Trophoblast cell (in vitro differentiated cells and primary cell): ENCODE measurements around the gene TUBGCP5.

Experiments used
- DNase-seq, 2 donors: peaks; one replicate each; pipeline ENCODE4 v3.0.0-alpha.2; 2016
- H2AFZ ChIP-seq: 2 replicates; pipeline ENCODE4 v1.6.1; 2013; ENCODE audit warnings: low read length, moderate library complexity, mild to moderate bottlenecking; ENCODE audit not compliant: insufficient read depth, poor library complexity
- H2AK5ac ChIP-seq: 2 replicates; pipeline ENCODE4 v1.6.1; 2013; ENCODE audit warnings: mild to moderate bottlenecking, low read length
- H2BK120ac ChIP-seq: 2 replicates; pipeline ENCODE4 v1.6.1; 2013; ENCODE audit warnings: low read length, mild to moderate bottlenecking, moderate library complexity; ENCODE audit not compliant: insufficient read depth, poor library complexity
- H2BK12ac ChIP-seq: 2 replicates; pipeline ENCODE4 v1.6.1; 2013; ENCODE audit warnings: mild to moderate bottlenecking, low read length, moderate library complexity
- H2BK5ac ChIP-seq: 2 replicates; pipeline ENCODE4 v1.6.1; 2013; ENCODE audit warnings: low read length, low read depth, moderate library complexity, mild to moderate bottlenecking; ENCODE audit not compliant: poor library complexity
- H3K14ac ChIP-seq: 2 replicates; pipeline ENCODE4 v1.6.1; 2013; ENCODE audit warnings: mild to moderate bottlenecking, low read length
- H3K18ac ChIP-seq: 2 replicates; pipeline ENCODE4 v1.6.1; 2013; ENCODE audit warnings: mild to moderate bottlenecking, low read length
- H3K23ac ChIP-seq: 2 replicates; pipeline ENCODE4 v1.6.1; 2013; ENCODE audit warnings: low read length
- H3K27ac ChIP-seq: 2 replicates; pipeline ENCODE4 v1.5.1; 2013; ENCODE audit warnings: low read depth, mild to moderate bottlenecking, inconsistent platforms, low read length, moderate library complexity
- H3K27me3 ChIP-seq: 2 replicates; pipeline ENCODE4 v1.6.1; 2013; ENCODE audit warnings: inconsistent platforms, mild to moderate bottlenecking, low read length, moderate library complexity; ENCODE audit not compliant: insufficient read depth
- H3K36me3 ChIP-seq, 2 experiments: 1 replicate in 1 of 2; 2 replicates in 1 of 2; pipeline ENCODE4 v1.6.1; 2013; ENCODE audit warnings: low read length in 2 of 2, mild to moderate bottlenecking in 2 of 2, moderate library complexity in 1 of 2; ENCODE audit not compliant: insufficient read depth in 2 of 2, control insufficient read depth in 1 of 2
- H3K4ac ChIP-seq: 2 replicates; pipeline ENCODE4 v1.6.1; 2013; ENCODE audit warnings: low read depth, mild to moderate bottlenecking, low read length, moderate library complexity
- H3K4me1 ChIP-seq, 2 experiments: 1 replicate in 1 of 2; 2 replicates in 1 of 2; pipeline ENCODE4 v1.6.1; 2013; ENCODE audit warnings: low read length in 2 of 2, mild to moderate bottlenecking in 2 of 2, moderate library complexity in 1 of 2; ENCODE audit not compliant: insufficient read depth in 2 of 2, control insufficient read depth in 1 of 2
- H3K4me2 ChIP-seq: 2 replicates; pipeline ENCODE4 v1.6.1; 2013; ENCODE audit warnings: inconsistent platforms, mild to moderate bottlenecking, low read length, moderate library complexity
- H3K4me3 ChIP-seq: 2 replicates; pipeline ENCODE4 v1.5.1; 2013; ENCODE audit warnings: mild to moderate bottlenecking, low read depth, low read length, inconsistent platforms
- H3K79me1 ChIP-seq: one replicate; pipeline ENCODE4 v1.6.1; 2013; ENCODE audit warnings: low read length
- H3K79me2 ChIP-seq: 2 replicates; pipeline ENCODE4 v1.6.1; 2013; ENCODE audit warnings: low read length, mild to moderate bottlenecking; ENCODE audit not compliant: control insufficient read depth, insufficient read depth, poor library complexity
- H3K9ac ChIP-seq: 2 replicates; pipeline ENCODE4 v1.6.1; 2013; ENCODE audit warnings: mild to moderate bottlenecking, low read length
- H3K9me3 ChIP-seq: 2 replicates; pipeline ENCODE4 v1.6.1; 2013; ENCODE audit warnings: low read depth, mild to moderate bottlenecking, control low read depth, inconsistent platforms, low read length; ENCODE audit not compliant: insufficient read depth
- H4K12ac ChIP-seq: 2 replicates; pipeline ENCODE4 v1.6.1; 2013; ENCODE audit warnings: low read depth, mild to moderate bottlenecking, low read length, moderate library complexity
- H4K8ac ChIP-seq: 2 replicates; pipeline ENCODE4 v1.6.1; 2013; ENCODE audit warnings: low read depth, mild to moderate bottlenecking, low read length, moderate library complexity
- H4K91ac ChIP-seq: one replicate; pipeline ENCODE4 v1.6.1; 2013; ENCODE audit warnings: low read depth, mild to moderate bottlenecking, low read length, moderate library complexity
- WGBS: extraction: QIAGEN DNeasy Blood & Tissue Kit; methylation state at CpG from one replicate; pipeline ENCODE4 v1.1.7; 2013; ENCODE audit warnings: missing lambda C conversion rate; ENCODE audit not compliant: insufficient read length, insufficient coverage; ENCODE audit errors: extremely low coverage; 5-methylcytosine and 5-hydroxymethylcytosine counted together

Gene TUBGCP5

GRCh38 chr15:23064156-23064555 lies 24.8 kb upstream of the TUBGCP5 start:
- H3K4me1 ChIP-seq: no peaks in the 10 kb centered on the region
- H3K23ac ChIP-seq: peak overlapping the region; percentile 86
- no peak overlapping the region for H3K9ac ChIP-seq
- no peak overlapping the region for H2AK5ac ChIP-seq
- H3K4me2 ChIP-seq: no peak overlapping the region
- H3K4me3 ChIP-seq: peak overlapping the region; percentile 54
- H4K12ac ChIP-seq: no peak overlapping the region
- no peak overlapping the region for H3K27ac ChIP-seq
- H2BK120ac ChIP-seq: no peak overlapping the region
- H4K8ac ChIP-seq: no peak overlapping the region
- no peaks in the 10 kb centered on the region for H3K27me3 ChIP-seq
- no peak overlapping the region for H4K91ac ChIP-seq
- H3K4ac ChIP-seq: no peak overlapping the region
- no peak overlapping the region for H2BK12ac ChIP-seq
- H3K36me3 ChIP-seq: no peaks in the 10 kb centered on the region
- no peak overlapping the region for H2BK5ac ChIP-seq
- H3K79me2 ChIP-seq: no peaks in the 10 kb centered on the region
- DNase-seq: no peak
- peaks cover 20% of the 10 kb centered on the region for H3K9me3 ChIP-seq
- H3K14ac ChIP-seq: no peak overlapping the region
- no peak overlapping the region for H2AFZ ChIP-seq
- WGBS: no CpG with 5 or more reads among the region's 5 CpGs
- no peaks in the 10 kb centered on the region for H3K79me1 ChIP-seq
- H3K18ac ChIP-seq: no peak overlapping the region

GRCh38 chr15:23057707-23058106 lies 18.3 kb upstream of the TUBGCP5 start:
- Histone ChIP-seq H3K79me2 (no peaks in the 10 kb centered on the region), H3K18ac (no peak overlapping the region), H2BK120ac (no peak overlapping the region), H3K4me1 (no peaks in the 10 kb centered on the region), H3K4me2 (no peak overlapping the region), H3K4ac (no peak overlapping the region), H3K23ac (no peak overlapping the region), H3K9me3 (peaks cover 9% of the 10 kb centered on the region), H3K36me3 (no peaks in the 10 kb centered on the region), H2AFZ (no peak overlapping the region), H2BK12ac (no peak overlapping the region), H3K27me3 (no peaks in the 10 kb centered on the region), H2BK5ac (no peak overlapping the region), H3K27ac (no peak overlapping the region), H4K91ac (no peak overlapping the region), H3K9ac (no peak overlapping the region), H3K14ac (no peak overlapping the region), H4K8ac (no peak overlapping the region), H2AK5ac (no peak overlapping the region), H3K79me1 (no peaks in the 10 kb centered on the region), H4K12ac (no peak overlapping the region), H3K4me3 (no peak overlapping the region)
- no peak for DNase-seq

- Histone ChIP-seq H3K4me2 (no peak overlapping the region), H3K4me1 (no peaks in the 10 kb centered on the region), H3K4me3 (no peak overlapping the region), H2AFZ (no peak overlapping the region), H3K18ac (no peak overlapping the region), H2AK5ac (no peak overlapping the region), H4K91ac (no peak overlapping the region), H3K14ac (no peak overlapping the region), H3K9ac (no peak overlapping the region), H3K9me3 (peaks cover 3% of the 10 kb centered on the region), H3K79me2 (no peaks in the 10 kb centered on the region), H3K36me3 (no peaks in the 10 kb centered on the region), H3K79me1 (no peaks in the 10 kb centered on the region), H3K27ac (no peak overlapping the region), H2BK12ac (no peak overlapping the region), H3K27me3 (no peaks in the 10 kb centered on the region), H2BK5ac (no peak overlapping the region), H2BK120ac (no peak overlapping the region), H4K8ac (no peak overlapping the region), H4K12ac (no peak overlapping the region), H3K4ac (no peak overlapping the region), H3K23ac (no peak overlapping the region)
- no peak for DNase-seq
- no CpG with 5 or more reads among the region's 5 CpGs for WGBS
These were observed 15.9 kb upstream of the TUBGCP5 start for GRCh38 chr15:23055316-23055715.

GRCh38 chr15:23052522-23052921 lies 13.2 kb upstream of the TUBGCP5 start:
- no peak overlapping the region for H2BK120ac ChIP-seq
- no peak for DNase-seq
- H2BK5ac ChIP-seq: no peak overlapping the region
- no peaks in the 10 kb centered on the region for H3K27me3 ChIP-seq
- H3K18ac ChIP-seq: no peak overlapping the region
- H3K79me2 ChIP-seq: no peaks in the 10 kb centered on the region
- no peak overlapping the region for H4K91ac ChIP-seq
- H3K36me3 ChIP-seq: no peaks in the 10 kb centered on the region
- no peak overlapping the region for H3K27ac ChIP-seq
- H3K9me3 ChIP-seq: peaks cover 14% of the 10 kb centered on the region
- no peak overlapping the region for H3K4me3 ChIP-seq
- H2AFZ ChIP-seq: no peak overlapping the region
- H2AK5ac ChIP-seq: no peak overlapping the region
- no peak overlapping the region for H3K4me2 ChIP-seq
- no peak overlapping the region for H3K14ac ChIP-seq
- H3K23ac ChIP-seq: no peak overlapping the region
- no peak overlapping the region for H4K8ac ChIP-seq
- no peak overlapping the region for H3K9ac ChIP-seq
- no peak overlapping the region for H3K4ac ChIP-seq
- H3K79me1 ChIP-seq: no peaks in the 10 kb centered on the region
- no peak overlapping the region for H4K12ac ChIP-seq
- WGBS: no CpG with 5 or more reads among the region's 2 CpGs
- H2BK12ac ChIP-seq: no peak overlapping the region
- no peaks in the 10 kb centered on the region for H3K4me1 ChIP-seq
